RWPE2 (cell line): ENCODE data around the gene FGF18.

Experiments used
- ATAC-seq: fragments of 200-7000 bp; cut with Tn5 transposase; 3 replicates; pipeline ENCODE4 v1.9.1; 2021; ENCODE audit warnings: low read depth
- DNase-seq: peaks from one replicate; pipeline ENCODE4 v3.0.0-alpha.2; 2020; ENCODE audit warnings: low spot score
- H3K27ac ChIP-seq: fragments of 450-650 bp; 2 replicates; pipeline ENCODE4 v1.5.1; 2017; ENCODE audit warnings: mild to moderate bottlenecking; ENCODE audit not compliant: poor library complexity, severe bottlenecking
- H3K27me3 ChIP-seq: fragments of 250-450 bp; sonication (Bioruptor Pico); 2 replicates; pipeline ENCODE4 v1.5.1; 2021; ENCODE audit warnings: mild to moderate bottlenecking, moderate library complexity; ENCODE audit not compliant: insufficient read depth, poor library complexity, severe bottlenecking
- H3K36me3 ChIP-seq: fragments of 250-450 bp; sonication (Bioruptor Pico); 2 replicates; pipeline ENCODE4 v1.5.1; 2020; ENCODE audit warnings: low read depth, mild to moderate bottlenecking, moderate library complexity
- H3K4me1 ChIP-seq: fragments of 250-450 bp; sonication (Bioruptor Pico); 2 replicates; pipeline ENCODE4 v1.5.1; 2021; ENCODE audit warnings: mild to moderate bottlenecking, moderate library complexity; ENCODE audit not compliant: insufficient read depth, poor library complexity, severe bottlenecking
- H3K4me3 ChIP-seq: fragments of 250-450 bp; sonication (Bioruptor Pico); 2 replicates; pipeline ENCODE4 v1.5.1; 2021; ENCODE audit warnings: mild to moderate bottlenecking, moderate library complexity; ENCODE audit not compliant: severe bottlenecking
- H3K9me3 ChIP-seq: fragments of 250-450 bp; sonication (Bioruptor Pico); 2 replicates; pipeline ENCODE4 v1.5.1; 2021; ENCODE audit warnings: mild to moderate bottlenecking, moderate library complexity; ENCODE audit not compliant: severe bottlenecking
- TF ChIP-seq, protein P1 (sequence below): fragments of 450-650 bp; IDR thresholded peaks from one replicate; pipeline ENCODE4 v1.5.1; 2017; ENCODE audit warnings: mild to moderate bottlenecking, moderate library complexity; ENCODE audit not compliant: poor library complexity, severe bottlenecking

Gene FGF18

DNA sequence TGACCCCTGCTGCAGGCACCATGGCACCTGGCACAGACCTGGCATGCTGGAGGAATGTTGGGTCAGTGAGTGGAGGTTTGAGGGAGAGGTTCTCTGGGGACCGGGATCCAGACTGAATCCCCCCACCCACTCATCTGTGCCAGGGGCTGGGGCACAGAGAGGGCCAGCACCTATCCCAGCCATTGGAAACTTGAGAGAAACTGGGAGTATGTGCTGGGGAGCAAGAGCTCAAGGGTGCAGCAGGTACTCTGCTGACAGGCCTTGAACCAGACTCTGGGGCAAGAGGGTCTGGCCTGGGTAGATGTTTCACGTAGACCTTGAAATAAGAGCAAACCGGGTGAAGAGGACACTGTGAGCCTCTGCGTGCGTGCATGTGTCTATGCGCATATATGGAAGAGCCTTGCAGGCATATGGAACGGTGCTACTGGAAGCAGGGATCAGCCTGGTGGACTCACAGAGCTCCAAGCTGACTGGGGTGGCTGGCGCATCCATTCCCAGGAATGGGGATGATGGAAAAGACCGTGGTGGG lies 8.8 kb downstream of the FGF18 start:
- no peak overlapping the region for H3K4me3 ChIP-seq
- ATAC-seq: no peak; the same call in 2 of the 3 replicates
- no peaks in the 10 kb centered on the region for H3K36me3 ChIP-seq
- no peak overlapping the region for H3K27ac ChIP-seq
- H3K4me1 ChIP-seq: no peaks in the 10 kb centered on the region
- DNase-seq: no peak
- H3K9me3 ChIP-seq: no peaks in the 10 kb centered on the region
- TF ChIP-seq, protein P1, sequence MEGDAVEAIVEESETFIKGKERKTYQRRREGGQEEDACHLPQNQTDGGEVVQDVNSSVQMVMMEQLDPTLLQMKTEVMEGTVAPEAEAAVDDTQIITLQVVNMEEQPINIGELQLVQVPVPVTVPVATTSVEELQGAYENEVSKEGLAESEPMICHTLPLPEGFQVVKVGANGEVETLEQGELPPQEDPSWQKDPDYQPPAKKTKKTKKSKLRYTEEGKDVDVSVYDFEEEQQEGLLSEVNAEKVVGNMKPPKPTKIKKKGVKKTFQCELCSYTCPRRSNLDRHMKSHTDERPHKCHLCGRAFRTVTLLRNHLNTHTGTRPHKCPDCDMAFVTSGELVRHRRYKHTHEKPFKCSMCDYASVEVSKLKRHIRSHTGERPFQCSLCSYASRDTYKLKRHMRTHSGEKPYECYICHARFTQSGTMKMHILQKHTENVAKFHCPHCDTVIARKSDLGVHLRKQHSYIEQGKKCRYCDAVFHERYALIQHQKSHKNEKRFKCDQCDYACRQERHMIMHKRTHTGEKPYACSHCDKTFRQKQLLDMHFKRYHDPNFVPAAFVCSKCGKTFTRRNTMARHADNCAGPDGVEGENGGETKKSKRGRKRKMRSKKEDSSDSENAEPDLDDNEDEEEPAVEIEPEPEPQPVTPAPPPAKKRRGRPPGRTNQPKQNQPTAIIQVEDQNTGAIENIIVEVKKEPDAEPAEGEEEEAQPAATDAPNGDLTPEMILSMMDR: no peak
- no peaks in the 10 kb centered on the region for H3K27me3 ChIP-seq

DNA sequence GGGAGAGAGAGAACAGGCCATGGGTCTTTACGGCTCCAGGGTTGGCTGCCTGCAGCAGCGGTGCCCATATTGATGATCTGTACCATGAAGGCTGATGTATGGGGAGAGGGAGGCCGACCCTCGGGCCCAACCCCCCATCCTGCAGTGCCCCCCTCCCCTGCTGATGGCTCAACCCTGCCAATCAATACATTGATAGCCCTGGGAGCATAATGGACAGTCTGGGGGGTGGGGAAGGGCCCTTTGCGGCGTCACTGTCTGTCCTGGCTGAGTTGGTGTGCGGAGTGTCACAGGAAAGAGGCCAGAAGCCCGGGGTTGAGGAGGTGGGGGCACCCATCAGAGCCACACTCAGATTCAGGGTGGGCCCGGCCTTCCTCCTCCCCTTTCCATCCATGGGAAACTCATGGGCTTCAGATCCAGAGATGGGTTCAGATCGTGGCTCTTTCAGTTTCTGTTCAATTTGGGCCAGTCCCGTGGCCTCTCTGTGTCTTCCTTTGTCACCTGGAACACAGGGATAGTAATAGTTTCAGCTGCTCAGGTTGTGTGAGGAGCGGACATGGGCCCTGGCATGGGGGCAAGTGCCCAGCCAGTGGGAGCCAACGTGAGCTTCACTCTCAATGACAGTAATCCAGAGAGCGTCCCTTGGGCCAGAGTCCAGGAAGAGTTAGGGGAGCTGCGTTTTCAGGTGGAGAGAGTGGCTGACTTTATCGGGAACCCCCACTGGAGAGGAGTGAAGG lies 9.5 kb downstream of the FGF18 start:
- TF ChIP-seq, protein P1: no peak
- no peak; the same call in 2 of the 3 replicates for ATAC-seq
- H3K9me3 ChIP-seq: no peaks in the 10 kb centered on the region

DNA sequence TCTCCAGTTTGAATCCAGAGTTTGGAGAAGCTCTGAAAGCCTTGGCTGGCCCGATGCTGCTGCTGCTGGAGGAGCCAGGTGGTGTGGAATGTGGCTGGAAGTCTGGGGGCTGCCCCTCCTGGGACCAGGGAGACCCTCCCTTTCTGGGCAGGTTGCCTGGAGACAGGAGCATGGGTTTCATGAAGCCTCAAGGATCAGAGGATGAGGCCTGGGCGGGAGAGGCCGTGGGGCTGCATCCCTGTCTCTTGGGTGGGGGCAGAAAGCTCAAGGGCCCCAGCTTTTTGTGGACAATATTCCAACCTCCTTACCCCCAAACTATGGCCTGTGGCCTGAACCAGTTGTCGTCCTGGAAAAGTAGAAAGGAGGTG lies 10.1 kb downstream of the FGF18 start:
- Histone ChIP-seq H3K9me3 (no peaks in the 10 kb centered on the region), H3K27me3 (no peaks in the 10 kb centered on the region), H3K27ac (no peak overlapping the region), H3K4me1 (no peaks in the 10 kb centered on the region), H3K4me3 (no peak overlapping the region), H3K36me3 (no peaks in the 10 kb centered on the region)
- ATAC-seq (no peak), DNase-seq (no peak)
- TF ChIP-seq, protein P1: no peak

More for the DNA sequence above, 9.5 kb downstream of the FGF18 start:
- peak; percentile 39 for DNase-seq
- H3K4me1 ChIP-seq: no peaks in the 10 kb centered on the region
- no peaks in the 10 kb centered on the region for H3K27me3 ChIP-seq
- no peaks in the 10 kb centered on the region for H3K36me3 ChIP-seq
- no peak overlapping the region for H3K4me3 ChIP-seq
- no peak overlapping the region for H3K27ac ChIP-seq

DNA sequence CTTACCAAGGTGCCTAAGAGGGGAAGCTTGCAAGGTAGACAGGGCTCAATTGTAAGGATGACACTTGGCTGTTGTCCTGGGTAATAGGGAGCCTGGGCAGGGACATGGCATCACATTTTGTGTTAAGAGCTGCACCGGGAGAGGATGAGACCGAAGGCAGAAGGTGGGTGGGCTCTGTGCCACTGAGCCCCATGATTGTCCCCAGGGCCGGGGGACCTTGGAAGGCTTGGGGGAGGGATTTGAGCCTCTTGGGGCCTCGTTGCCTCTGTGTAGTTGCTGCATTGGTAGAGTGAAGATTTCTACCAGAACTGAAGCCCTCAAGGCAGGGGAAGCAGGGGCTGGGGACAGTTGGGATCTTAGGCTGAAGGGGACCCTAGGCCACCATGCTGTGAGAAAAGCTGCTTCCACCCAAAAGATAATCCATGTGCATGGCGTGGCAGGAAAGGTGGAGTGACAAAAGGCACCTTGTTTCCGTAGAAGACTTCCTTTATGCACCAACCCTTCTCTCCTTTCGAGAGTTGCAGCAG lies 11.9 kb downstream of the FGF18 start:
- no peak overlapping the region for H3K27ac ChIP-seq
- no peaks in the 10 kb centered on the region for H3K4me1 ChIP-seq
- DNase-seq (peak; percentile 29), ATAC-seq (no peak)
- H3K9me3 ChIP-seq: no peaks in the 10 kb centered on the region
- TF ChIP-seq, protein P1: no peak
- no peaks in the 10 kb centered on the region for H3K36me3 ChIP-seq
- no peak overlapping the region for H3K4me3 ChIP-seq
- no peaks in the 10 kb centered on the region for H3K27me3 ChIP-seq

DNA sequence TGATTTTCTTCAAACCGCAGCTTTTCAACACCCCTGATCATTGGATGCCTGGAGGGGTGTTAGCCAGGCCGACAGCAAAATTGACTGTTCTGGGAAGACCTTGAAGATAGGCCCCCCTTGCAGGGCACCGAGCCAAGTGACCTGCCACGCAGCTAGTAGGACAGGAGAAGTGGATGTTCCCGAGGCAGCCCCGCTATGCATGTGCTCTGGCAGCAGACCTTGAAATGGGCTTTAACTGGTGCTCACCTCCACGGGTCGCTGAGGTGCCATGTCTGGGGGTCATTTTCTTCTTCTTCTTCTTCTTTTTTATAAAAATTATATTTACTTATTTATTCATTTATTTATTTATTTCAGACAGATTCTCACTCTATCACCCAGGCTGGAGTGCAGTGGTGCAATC lies 12.6 kb downstream of the FGF18 start:
- H3K4me3 ChIP-seq: no peak overlapping the region
- no peak for ATAC-seq

More for the DNA sequence above, 12.6 kb downstream of the FGF18 start:
- no peaks in the 10 kb centered on the region for H3K4me1 ChIP-seq
- no peaks in the 10 kb centered on the region for H3K36me3 ChIP-seq
- TF ChIP-seq, protein P1: no peak
- no peaks in the 10 kb centered on the region for H3K9me3 ChIP-seq
- H3K27ac ChIP-seq: no peak overlapping the region
- H3K27me3 ChIP-seq: no peaks in the 10 kb centered on the region
- DNase-seq: peak; percentile 46
